ENCODE measurements around the gene FAM174B. TPM values are rescaled to one million over a fixed set of nuclear protein-coding genes. Genes with fewer than 3 reads are reported as not detected.
A peak's percentile ranks its signal among the peaks of the same experiment; 100 is the strongest.

FAM174B gene
- total RNA-seq, 2 donors from 2014 or later, result 32.0 to 183 TPM

DNA sequence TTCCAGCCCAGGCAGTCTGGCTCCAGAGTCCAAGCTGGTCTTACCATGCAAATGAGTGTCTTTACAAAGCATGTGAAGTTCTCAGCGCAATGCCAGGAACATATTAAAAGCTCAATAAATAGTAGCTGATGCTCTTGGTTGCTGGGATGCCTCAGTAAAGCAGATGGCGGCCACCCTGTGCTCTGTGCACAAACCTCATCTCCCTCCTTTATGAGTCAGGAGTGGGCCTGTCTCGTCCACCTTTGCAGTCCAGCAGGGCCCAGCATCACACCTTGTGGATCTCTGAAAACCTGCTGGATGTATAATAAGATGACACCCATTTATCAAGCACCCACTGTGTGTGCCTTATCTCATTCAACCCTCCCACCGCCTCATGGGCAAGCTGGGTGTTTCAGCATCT, 42.7 kb downstream of the FAM174B start:
- no peaks in the 10 kb centered on the region for H3K27me3 ChIP-seq (replicated peaks; ENCODE audit: insufficient read depth)
- no peak overlapping the region for H3K4me3 ChIP-seq
- TF ChIP-seq POLR2A (IDR thresholded peaks at IDR 0.05) (no peak), POLR2AphosphoS5 (IDR thresholded peaks at IDR 0.05) (no peak)
- TF ChIP-seq, protein P1, sequence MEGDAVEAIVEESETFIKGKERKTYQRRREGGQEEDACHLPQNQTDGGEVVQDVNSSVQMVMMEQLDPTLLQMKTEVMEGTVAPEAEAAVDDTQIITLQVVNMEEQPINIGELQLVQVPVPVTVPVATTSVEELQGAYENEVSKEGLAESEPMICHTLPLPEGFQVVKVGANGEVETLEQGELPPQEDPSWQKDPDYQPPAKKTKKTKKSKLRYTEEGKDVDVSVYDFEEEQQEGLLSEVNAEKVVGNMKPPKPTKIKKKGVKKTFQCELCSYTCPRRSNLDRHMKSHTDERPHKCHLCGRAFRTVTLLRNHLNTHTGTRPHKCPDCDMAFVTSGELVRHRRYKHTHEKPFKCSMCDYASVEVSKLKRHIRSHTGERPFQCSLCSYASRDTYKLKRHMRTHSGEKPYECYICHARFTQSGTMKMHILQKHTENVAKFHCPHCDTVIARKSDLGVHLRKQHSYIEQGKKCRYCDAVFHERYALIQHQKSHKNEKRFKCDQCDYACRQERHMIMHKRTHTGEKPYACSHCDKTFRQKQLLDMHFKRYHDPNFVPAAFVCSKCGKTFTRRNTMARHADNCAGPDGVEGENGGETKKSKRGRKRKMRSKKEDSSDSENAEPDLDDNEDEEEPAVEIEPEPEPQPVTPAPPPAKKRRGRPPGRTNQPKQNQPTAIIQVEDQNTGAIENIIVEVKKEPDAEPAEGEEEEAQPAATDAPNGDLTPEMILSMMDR (IDR thresholded peaks at IDR 0.05), result no peak
- H3K4me1 ChIP-seq (replicated peaks), result peaks cover 20% of the 10 kb centered on the region
- intact Hi-C loops (cut with DNase I), result loop anchor here (10.0 kb wide), 2 partner anchors 102 to 192 kb away; no protein-coding TSS in a partner anchor
- no peak for DNase-seq (ENCODE audit: low spot score)
- no peaks in the 10 kb centered on the region for H3K36me3 ChIP-seq
- H3K9me3 ChIP-seq, result no peaks in the 10 kb centered on the region
- no peak overlapping the region for H3K27ac ChIP-seq
- 95% methylated on average over 4 of the region's 4 CpGs for WGBS

DNA sequence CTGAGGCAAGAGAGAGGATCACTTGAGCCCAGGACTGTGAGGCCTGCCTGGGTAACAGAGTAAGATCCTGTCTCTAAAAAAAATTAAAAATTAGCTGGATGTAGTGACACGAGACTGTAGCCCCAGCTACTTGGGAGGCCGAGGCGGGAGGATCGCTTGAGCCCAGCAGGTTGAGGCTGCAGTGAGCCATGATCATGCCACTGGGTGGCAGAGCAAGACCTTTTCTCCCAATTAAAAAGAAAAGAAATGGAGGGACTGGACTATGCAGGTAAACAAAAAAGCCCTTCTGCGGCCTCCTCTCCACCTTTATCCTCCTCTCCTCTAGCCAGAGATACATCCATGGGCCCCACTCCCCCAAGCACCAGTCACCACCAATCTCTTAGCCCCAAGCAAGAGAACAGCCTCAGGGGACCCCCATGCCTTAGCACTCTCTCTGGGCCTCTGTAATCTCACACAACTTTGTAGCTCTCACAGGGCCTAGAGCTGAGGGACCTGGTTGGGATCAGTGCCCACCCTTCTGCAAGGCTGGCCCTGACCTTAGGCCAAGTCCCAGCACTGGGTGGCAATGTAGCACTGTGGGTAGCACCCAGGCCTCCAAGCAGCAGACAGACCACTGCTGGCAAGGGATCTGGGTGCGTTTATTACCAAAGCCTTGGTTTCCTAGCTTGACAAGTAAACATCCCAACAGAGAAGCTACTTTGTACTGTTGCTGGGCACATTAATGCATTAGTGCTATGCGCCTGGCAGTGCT, 43.4 kb downstream of the FAM174B start:
- H3K4me3 ChIP-seq, result no peak overlapping the region
- peak overlapping the region in 1 of 2 donors; percentile 9 for H3K27ac ChIP-seq
- DNase-seq (ENCODE audit: low spot score), result no peak
- H3K27me3 ChIP-seq (replicated peaks; ENCODE audit: insufficient read depth), result no peaks in the 10 kb centered on the region
- peaks cover 12% of the 10 kb centered on the region for H3K4me1 ChIP-seq (replicated peaks)
- H3K36me3 ChIP-seq, result no peaks in the 10 kb centered on the region
- intact Hi-C loops (cut with DNase I), result loop anchor here (10.0 kb wide), 2 partner anchors 103 to 193 kb away; no protein-coding TSS in a partner anchor
- TF ChIP-seq, protein P1 (IDR thresholded peaks at IDR 0.05), result no peak
- no peak for TF ChIP-seq POLR2AphosphoS5 (IDR thresholded peaks at IDR 0.05)
- no peaks in the 10 kb centered on the region for H3K9me3 ChIP-seq
- 77% methylated on average over 7 of the region's 7 CpGs for WGBS

DNA sequence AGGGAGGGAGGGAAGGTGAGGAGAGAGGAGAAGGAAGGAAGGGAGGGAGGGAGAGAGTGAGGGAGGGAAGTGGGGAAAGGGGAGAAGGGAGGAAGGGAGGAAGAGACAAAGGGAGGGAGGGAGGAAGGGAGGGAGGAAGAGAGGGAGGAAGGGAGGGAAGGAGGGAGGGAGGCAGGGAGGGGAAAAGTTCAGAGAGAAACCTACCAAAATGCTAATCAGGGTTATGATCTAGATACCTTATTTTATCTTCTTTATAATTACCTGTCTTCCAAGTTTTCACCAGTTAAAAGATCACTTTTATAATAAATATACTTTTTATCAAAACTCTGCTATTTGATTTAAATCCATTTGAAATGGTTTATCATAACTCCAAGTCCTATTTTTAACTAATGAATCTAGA, 44.4 kb downstream of the FAM174B start:
- intact Hi-C loops (cut with DNase I), result loop anchor here (10.0 kb wide), 2 partner anchors 104 to 194 kb away; no protein-coding TSS in a partner anchor
- DNase-seq (ENCODE audit: low spot score), result no peak
- Histone ChIP-seq H3K27me3 (replicated peaks; ENCODE audit: insufficient read depth) (no peaks in the 10 kb centered on the region), H3K27ac (no peak overlapping the region), H3K4me3 (no peak overlapping the region), H3K9me3 (no peaks in the 10 kb centered on the region), H3K4me1 (replicated peaks) (peaks cover 4% of the 10 kb centered on the region), H3K36me3 (no peaks in the 10 kb centered on the region)
- TF ChIP-seq POLR2AphosphoS5 (IDR thresholded peaks at IDR 0.05), result no peak
- TF ChIP-seq, protein P1 (IDR thresholded peaks at IDR 0.05), result no peak

DNA sequence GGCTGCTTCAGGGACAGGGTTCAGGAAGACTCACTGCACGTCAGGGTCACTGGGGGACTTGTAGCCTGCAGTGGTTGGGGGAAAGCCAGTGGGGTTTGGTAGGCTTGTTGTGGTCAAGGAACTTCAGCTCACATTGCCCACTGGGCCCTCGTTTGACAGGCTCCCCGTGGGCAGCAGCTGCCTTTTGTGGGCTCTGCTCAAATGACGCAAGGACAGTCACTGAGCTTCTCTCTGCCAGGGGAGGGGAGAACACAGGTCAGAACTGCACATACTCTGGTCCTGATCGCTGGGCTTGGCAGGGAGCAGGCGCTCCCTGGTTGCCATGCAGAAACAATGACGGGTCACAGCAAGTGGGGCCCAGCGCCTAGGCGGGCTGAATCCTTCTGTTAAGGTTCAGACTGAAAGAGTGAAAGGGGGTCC, 45.5 kb downstream of the FAM174B start:
- no peaks in the 10 kb centered on the region for H3K27me3 ChIP-seq (replicated peaks; ENCODE audit: insufficient read depth)
- no peaks in the 10 kb centered on the region for H3K9me3 ChIP-seq
- WGBS, result 88% methylated on average over 9 of the region's 9 CpGs
- H3K36me3 ChIP-seq, result no peaks in the 10 kb centered on the region
- intact Hi-C loops (cut with DNase I), result loop anchor here (10.0 kb wide), 2 partner anchors 105 to 195 kb away; no protein-coding TSS in a partner anchor
- peaks cover 2% of the 10 kb centered on the region for H3K4me1 ChIP-seq (replicated peaks)
- H3K4me3 ChIP-seq, result no peak overlapping the region
- TF ChIP-seq POLR2A (IDR thresholded peaks at IDR 0.05), result no peak
- TF ChIP-seq, protein P1 (IDR thresholded peaks at IDR 0.05), result no peak
- TF ChIP-seq POLR2AphosphoS5 (IDR thresholded peaks at IDR 0.05), result no peak
- H3K27ac ChIP-seq, result no peak overlapping the region
- no peak for DNase-seq (ENCODE audit: low spot score)

All from prostate gland (tissue), 2 donors.